ENCODE data around the gene AHR.
A peak's percentile ranks its signal among the peaks of the same experiment; 100 is the strongest.

The AHR gene

GRCh38 chr7:17297243-17297642 lies 1.2 kb upstream of the AHR start:
- in situ Hi-C loops (cut with HindIII; ENCODE audit: low sequenced_read_pairs): no loop called here
- TF ChIP-seq CTCF (IDR thresholded peaks at IDR 0.05; ENCODE audit: low read depth, low read length, missing control alignments): no peak
- no peak overlapping the region for H3K4me3 ChIP-seq (ENCODE audit: low read depth, low read length)
- DNase-seq (ENCODE audit: low read depth): no peak

GRCh38 chr7:17298840-17299482 lies 509 bp downstream of the AHR start:
- no peak for DNase-seq (ENCODE audit: low read depth)
- H3K4me3 ChIP-seq (ENCODE audit: low read depth, low read length): peak overlapping the region; percentile 92
- in situ Hi-C loops (cut with HindIII; ENCODE audit: low sequenced_read_pairs): no loop called here
- TF ChIP-seq CTCF (IDR thresholded peaks at IDR 0.05; ENCODE audit: low read depth, low read length, missing control alignments): no peak

GRCh38 chr7:17299483-17299991 lies 1.1 kb downstream of the AHR start:
- no peak for DNase-seq (ENCODE audit: low read depth)
- in situ Hi-C loops (cut with HindIII; ENCODE audit: low sequenced_read_pairs): no loop called here
- no peak for TF ChIP-seq CTCF (IDR thresholded peaks at IDR 0.05; ENCODE audit: low read depth, low read length, missing control alignments)
- peak overlapping the region; percentile 92 for H3K4me3 ChIP-seq (ENCODE audit: low read depth, low read length)

GRCh38 chr7:17300012-17300411 lies 1.6 kb downstream of the AHR start:
- H3K4me3 ChIP-seq (ENCODE audit: low read depth, low read length): peak overlapping the region; percentile 92
- in situ Hi-C loops (cut with HindIII; ENCODE audit: low sequenced_read_pairs): loop anchor here (25.0 kb wide), 1 partner anchor 313 kb away; no protein-coding TSS in a partner anchor
- DNase-seq (ENCODE audit: low read depth): no peak
- TF ChIP-seq CTCF (IDR thresholded peaks at IDR 0.05; ENCODE audit: low read depth, low read length, missing control alignments): no peak

- peak overlapping the region; percentile 92 for H3K4me3 ChIP-seq (ENCODE audit: low read depth, low read length)
Measured at GRCh38 chr7:17300437-17300836, 2.0 kb downstream of the AHR start.

More at GRCh38 chr7:17300437-17300836, 2.0 kb downstream of the AHR start:
- no peak for DNase-seq (ENCODE audit: low read depth)
- in situ Hi-C loops (cut with HindIII; ENCODE audit: low sequenced_read_pairs): loop anchor here (25.0 kb wide), 1 partner anchor 313 kb away; no protein-coding TSS in a partner anchor
- TF ChIP-seq CTCF (IDR thresholded peaks at IDR 0.05; ENCODE audit: low read depth, low read length, missing control alignments): no peak

Data from astrocyte of the cerebellum (primary cell).